Measurements from ENCODE around the gene PROSER2.

PROSER2 gene

DNA sequence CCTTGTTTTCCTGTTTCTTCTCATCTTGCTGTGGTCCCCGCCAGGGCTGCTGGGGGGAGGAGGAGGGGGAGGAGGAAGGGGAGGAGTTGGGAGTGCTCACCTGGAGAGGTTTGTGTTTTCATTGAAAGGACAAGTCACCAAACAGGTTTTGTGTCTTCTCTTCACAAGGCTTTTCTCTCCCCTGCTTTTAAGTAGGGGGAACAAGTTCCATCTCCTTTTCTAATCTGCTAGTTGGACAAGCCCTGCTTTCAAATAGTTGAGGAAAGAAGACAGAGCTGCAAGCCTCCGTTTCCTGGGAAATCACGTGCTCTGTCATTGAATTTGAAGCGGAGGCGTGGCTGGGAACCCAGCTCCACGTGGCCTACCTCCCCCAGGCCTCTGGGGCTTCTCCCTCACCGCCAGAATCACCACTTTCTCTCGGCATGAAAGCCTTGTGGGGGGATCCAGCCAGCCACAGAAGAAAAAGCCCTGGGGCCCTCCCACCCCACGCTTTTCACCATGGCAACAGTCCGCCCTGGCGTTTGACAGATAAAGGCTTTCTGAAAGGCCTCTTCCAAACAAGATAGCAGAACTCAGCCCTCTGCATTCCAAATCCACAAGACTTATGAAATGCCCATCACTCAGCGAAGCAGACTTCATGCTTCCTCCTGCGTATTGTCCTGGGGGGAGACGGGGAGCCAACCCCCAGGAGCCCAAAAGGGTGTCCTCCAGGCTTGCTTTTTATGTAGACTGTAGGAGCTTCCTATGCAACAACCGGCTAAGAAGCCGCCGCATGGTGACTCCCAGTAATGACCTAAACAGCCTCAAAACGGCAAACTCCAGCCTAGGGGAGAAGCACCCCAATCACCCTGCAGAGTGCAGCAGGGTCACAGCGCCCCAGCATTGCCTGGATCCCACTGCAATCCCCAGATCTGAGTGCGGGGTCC is 51.7 kb downstream of the PROSER2 start:
- H3K27me3 Mint-ChIP-seq (ENCODE audit: low read depth): peaks cover 31% of the 10 kb centered on the region
- H3K36me3 Mint-ChIP-seq (ENCODE audit: low read depth): no peaks in the 10 kb centered on the region
- no peak overlapping the region for H3K4me3 Mint-ChIP-seq
- peak; percentile 20 for DNase-seq (ENCODE audit: low spot score)
- no peaks in the 10 kb centered on the region for H3K9me3 Mint-ChIP-seq
- H3K4me1 Mint-ChIP-seq (ENCODE audit: low read depth): peaks cover 10% of the 10 kb centered on the region
- H3K27ac Mint-ChIP-seq: no peak overlapping the region

DNA sequence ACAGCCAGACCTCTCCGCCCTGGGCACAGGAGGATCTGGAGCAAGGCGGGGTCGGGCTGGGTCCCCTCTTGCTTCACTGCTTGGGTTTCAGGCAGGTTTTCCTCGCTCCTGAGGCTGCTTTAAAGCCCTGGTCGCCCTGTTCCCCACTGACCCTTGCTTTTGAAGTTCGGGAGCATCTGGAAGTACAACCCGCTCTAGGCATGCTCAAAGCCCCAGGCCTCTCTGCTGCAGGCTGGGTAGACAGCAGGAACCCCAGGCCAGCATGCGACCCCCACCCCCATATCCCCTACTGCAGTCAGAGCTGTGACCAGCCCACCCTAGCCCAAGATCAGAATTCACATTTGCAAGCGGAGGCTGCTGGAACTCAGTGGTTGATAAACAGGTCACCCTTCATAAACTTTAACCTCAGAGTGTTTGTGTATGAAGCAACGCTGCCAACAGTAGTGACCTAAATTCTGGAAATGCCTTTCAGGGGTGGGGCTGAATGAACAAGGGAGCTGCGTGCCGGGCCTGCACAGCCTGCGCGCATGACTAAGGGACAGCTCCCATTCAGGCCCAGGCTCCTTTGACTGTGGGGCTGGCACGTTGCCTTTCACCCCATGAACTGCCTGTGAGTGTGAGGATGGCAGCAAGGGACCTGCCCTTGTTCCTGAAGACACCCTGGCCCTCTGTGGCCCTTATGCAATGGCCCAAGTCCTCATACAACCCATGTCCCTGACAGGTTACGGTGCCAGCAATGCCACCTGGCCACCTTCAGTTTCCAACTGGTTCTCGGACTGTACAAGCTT is 52.5 kb downstream of the PROSER2 start:
- DNase-seq (ENCODE audit: low spot score): no peak
- peaks cover 30% of the 10 kb centered on the region for H3K27me3 Mint-ChIP-seq (ENCODE audit: low read depth)
- H3K4me3 Mint-ChIP-seq: no peak overlapping the region
- H3K27ac Mint-ChIP-seq: no peak overlapping the region
- no peaks in the 10 kb centered on the region for H3K9me3 Mint-ChIP-seq
- no peaks in the 10 kb centered on the region for H3K36me3 Mint-ChIP-seq (ENCODE audit: low read depth)
- H3K4me1 Mint-ChIP-seq (ENCODE audit: low read depth): peaks cover 10% of the 10 kb centered on the region

- H3K27ac Mint-ChIP-seq: no peak overlapping the region
- H3K36me3 Mint-ChIP-seq (ENCODE audit: low read depth): no peaks in the 10 kb centered on the region
- H3K9me3 Mint-ChIP-seq: no peaks in the 10 kb centered on the region
- H3K4me3 Mint-ChIP-seq: no peak overlapping the region
- H3K4me1 Mint-ChIP-seq (ENCODE audit: low read depth): peaks cover 8% of the 10 kb centered on the region
- H3K27me3 Mint-ChIP-seq (ENCODE audit: low read depth): peaks cover 25% of the 10 kb centered on the region
- no peak for DNase-seq (ENCODE audit: low spot score)
These were observed 53.2 kb downstream of the PROSER2 start for GRCh38 chr10:11876324-11876723.

DNA sequence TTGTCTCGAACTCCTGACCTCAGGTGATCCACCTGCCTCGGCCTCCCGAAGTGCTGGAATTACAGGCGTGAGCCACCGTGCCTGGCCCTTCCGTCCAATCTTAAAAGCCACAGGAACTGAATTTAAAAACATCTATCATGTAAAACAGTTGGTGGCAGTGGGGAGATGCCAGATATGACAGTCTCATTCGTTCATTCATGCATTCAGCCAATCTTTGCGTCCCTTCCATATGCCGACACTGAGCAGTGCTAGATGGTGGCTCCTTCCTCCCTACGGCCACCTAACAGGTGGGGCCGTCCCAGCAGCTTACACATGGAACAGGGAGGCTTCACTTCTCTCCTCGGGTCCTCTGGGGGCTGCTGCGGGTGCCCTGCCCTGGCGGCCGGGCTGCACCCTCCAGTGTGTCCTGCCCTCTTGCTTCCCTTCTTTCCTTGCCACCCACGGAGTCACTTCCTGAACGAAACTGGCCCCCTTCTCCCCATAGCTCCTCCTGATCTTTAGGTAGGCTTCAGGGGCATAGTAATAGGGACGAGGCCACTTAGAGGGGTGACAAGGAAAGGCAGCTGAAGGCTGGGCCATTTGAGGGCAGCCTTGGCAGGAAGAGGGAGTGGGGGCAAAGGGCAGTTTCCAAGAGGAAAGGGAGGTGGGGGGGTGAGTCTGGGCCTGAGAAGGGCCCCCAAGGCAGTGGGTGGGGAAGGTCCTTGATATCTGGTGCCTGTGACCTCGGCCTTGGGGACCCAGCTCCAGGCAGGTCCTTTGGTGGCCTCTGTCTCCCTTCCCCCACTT is 53.8 kb downstream of the PROSER2 start:
- no peak overlapping the region for H3K4me3 Mint-ChIP-seq
- H3K4me1 Mint-ChIP-seq (ENCODE audit: low read depth): peaks cover 5% of the 10 kb centered on the region
- no peak for DNase-seq (ENCODE audit: low spot score)
- peaks cover 19% of the 10 kb centered on the region for H3K27me3 Mint-ChIP-seq (ENCODE audit: low read depth)
- no peaks in the 10 kb centered on the region for H3K36me3 Mint-ChIP-seq (ENCODE audit: low read depth)
- H3K9me3 Mint-ChIP-seq: no peaks in the 10 kb centered on the region
- H3K27ac Mint-ChIP-seq: no peak overlapping the region

GRCh38 chr10:11877591-11877905 is 54.4 kb downstream of the PROSER2 start:
- no peak overlapping the region for H3K4me3 Mint-ChIP-seq
- no peaks in the 10 kb centered on the region for H3K36me3 Mint-ChIP-seq (ENCODE audit: low read depth)
- no peak overlapping the region for H3K27ac Mint-ChIP-seq
- no peaks in the 10 kb centered on the region for H3K9me3 Mint-ChIP-seq
- peaks cover 16% of the 10 kb centered on the region for H3K27me3 Mint-ChIP-seq (ENCODE audit: low read depth)
- H3K4me1 Mint-ChIP-seq (ENCODE audit: low read depth): peaks cover 9% of the 10 kb centered on the region
- no peak for DNase-seq (ENCODE audit: low spot score)

GRCh38 chr10:11878776-11879175 is 55.6 kb downstream of the PROSER2 start:
- no peaks in the 10 kb centered on the region for H3K36me3 Mint-ChIP-seq (ENCODE audit: low read depth)
- H3K4me3 Mint-ChIP-seq: no peak overlapping the region
- peaks cover 16% of the 10 kb centered on the region for H3K4me1 Mint-ChIP-seq (ENCODE audit: low read depth)
- no peak for DNase-seq (ENCODE audit: low spot score)
- H3K27ac Mint-ChIP-seq: no peak overlapping the region
- peaks cover 6% of the 10 kb centered on the region for H3K27me3 Mint-ChIP-seq (ENCODE audit: low read depth)
- no peaks in the 10 kb centered on the region for H3K9me3 Mint-ChIP-seq

- Mint-ChIP-seq H3K4me1 (ENCODE audit: low read depth) (peaks cover 16% of the 10 kb centered on the region), H3K27me3 (ENCODE audit: low read depth) (peaks cover 6% of the 10 kb centered on the region), H3K27ac (no peak overlapping the region), H3K4me3 (no peak overlapping the region), H3K36me3 (ENCODE audit: low read depth) (no peaks in the 10 kb centered on the region), H3K9me3 (no peaks in the 10 kb centered on the region)
- no peak for DNase-seq (ENCODE audit: low spot score)
These were observed 56.4 kb downstream of the PROSER2 start for GRCh38 chr10:11879387-11880094.

DNA sequence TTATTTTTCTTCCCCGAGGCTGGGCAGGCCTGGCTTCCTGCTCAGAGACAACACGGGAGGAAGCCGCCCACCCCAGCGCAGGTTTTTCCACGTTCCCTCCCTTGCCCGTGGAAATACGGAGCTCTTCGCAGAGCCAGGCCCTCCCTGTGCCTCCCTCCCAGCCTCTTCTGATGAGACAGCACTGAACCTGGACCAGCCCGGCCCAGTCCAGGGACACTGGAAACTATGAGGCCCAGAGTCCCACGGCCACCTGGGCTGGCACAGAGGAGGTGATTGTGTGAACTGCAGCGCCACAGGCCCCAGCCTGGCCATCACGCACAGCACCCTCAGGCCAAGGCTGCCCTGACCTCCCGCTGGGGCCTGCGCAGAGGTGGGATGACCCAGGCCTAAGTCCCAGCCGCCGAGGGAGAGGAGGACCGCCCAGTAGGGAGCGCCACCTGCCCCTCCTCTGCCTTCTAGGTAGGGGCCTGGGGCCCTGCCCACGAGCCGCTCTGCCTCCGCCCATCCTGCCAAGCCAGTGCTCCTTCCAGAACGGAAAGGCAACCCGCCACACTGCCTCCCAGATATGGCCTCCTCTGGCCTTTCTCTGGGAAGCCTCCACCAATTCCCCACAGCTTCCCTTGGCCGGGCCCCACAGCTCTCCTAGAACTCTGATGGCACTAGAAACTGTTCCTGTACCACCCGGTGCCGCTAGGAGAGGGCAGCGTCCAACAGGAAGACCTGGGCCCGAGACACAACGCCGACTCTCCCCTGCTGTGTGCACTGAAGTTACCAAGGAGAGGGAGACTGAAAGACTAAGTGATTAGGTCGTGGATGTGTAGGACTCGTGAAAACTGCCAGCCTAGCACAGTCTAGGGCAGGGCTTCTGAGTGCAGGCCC is 57.2 kb downstream of the PROSER2 start:
- no peak for DNase-seq (ENCODE audit: low spot score)
- no peaks in the 10 kb centered on the region for H3K36me3 Mint-ChIP-seq (ENCODE audit: low read depth)
- H3K9me3 Mint-ChIP-seq: no peaks in the 10 kb centered on the region
- H3K4me3 Mint-ChIP-seq: no peak overlapping the region
- no peak overlapping the region for H3K27ac Mint-ChIP-seq
- peaks cover 6% of the 10 kb centered on the region for H3K27me3 Mint-ChIP-seq (ENCODE audit: low read depth)
- peaks cover 13% of the 10 kb centered on the region for H3K4me1 Mint-ChIP-seq (ENCODE audit: low read depth)

- Mint-ChIP-seq H3K27ac (no peak overlapping the region), H3K9me3 (no peaks in the 10 kb centered on the region), H3K36me3 (ENCODE audit: low read depth) (no peaks in the 10 kb centered on the region), H3K4me3 (no peak overlapping the region), H3K27me3 (ENCODE audit: low read depth) (peaks cover 6% of the 10 kb centered on the region), H3K4me1 (ENCODE audit: low read depth) (peaks cover 13% of the 10 kb centered on the region)
- DNase-seq (ENCODE audit: low spot score): no peak
These were observed 57.9 kb downstream of the PROSER2 start for GRCh38 chr10:11881030-11881476.

DNA sequence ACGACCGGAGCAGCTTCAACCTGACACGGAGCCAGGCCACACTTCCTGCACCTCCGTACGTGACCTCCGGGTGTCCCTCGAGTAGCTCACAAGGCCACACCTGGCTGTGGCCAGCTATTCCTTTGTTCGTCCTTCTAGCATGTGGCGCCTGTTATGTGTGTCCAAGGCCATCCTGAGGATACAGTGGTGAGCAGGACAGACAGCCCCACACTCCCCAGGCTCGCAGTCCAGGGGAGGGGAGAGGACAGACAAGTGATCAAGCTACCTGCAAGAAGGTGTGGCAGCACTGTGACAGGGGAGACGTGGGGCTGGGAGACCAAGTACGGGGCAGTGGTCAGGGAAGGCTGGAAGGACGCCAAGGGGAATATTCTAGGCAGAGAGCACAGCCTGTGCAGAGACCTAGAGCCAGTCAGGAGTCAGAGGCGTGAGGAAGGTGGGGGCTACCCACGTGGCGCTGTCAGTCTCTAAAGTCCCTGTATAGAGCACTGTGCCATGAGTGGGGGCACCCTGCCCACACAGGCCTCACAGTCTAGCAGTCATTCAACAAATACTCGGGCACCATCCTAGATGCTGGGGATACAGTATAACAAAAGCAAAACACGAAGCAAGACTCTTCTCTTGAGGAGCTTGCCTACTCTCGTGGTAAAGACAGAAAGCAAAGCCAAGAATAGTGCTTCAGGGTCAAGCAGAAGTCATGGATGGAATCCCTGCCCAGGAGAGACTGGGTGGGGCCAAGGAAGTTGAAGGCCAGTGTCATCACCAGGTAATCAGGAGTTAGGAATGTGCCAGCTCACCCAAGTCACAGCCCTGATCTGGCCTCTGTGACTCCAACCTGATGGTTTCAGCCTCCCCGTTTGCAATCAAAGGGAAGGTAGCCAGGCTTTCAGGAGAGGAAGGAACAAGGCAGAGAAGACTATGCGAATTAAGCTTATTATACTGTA is 58.6 kb downstream of the PROSER2 start:
- no peaks in the 10 kb centered on the region for H3K36me3 Mint-ChIP-seq (ENCODE audit: low read depth)
- DNase-seq (ENCODE audit: low spot score): no peak
- H3K4me1 Mint-ChIP-seq (ENCODE audit: low read depth): peaks cover 13% of the 10 kb centered on the region
- H3K9me3 Mint-ChIP-seq: no peaks in the 10 kb centered on the region
- no peak overlapping the region for H3K4me3 Mint-ChIP-seq
- H3K27ac Mint-ChIP-seq: no peak overlapping the region
- H3K27me3 Mint-ChIP-seq (ENCODE audit: low read depth): peaks cover under 1% of the 10 kb centered on the region

GRCh38 chr10:11882646-11883375 is 59.7 kb downstream of the PROSER2 start:
- no peak for DNase-seq (ENCODE audit: low spot score)
- H3K9me3 Mint-ChIP-seq: no peaks in the 10 kb centered on the region
- H3K4me3 Mint-ChIP-seq: no peak overlapping the region
- no peaks in the 10 kb centered on the region for H3K27me3 Mint-ChIP-seq (ENCODE audit: low read depth)
- no peaks in the 10 kb centered on the region for H3K36me3 Mint-ChIP-seq (ENCODE audit: low read depth)
- peaks cover 13% of the 10 kb centered on the region for H3K4me1 Mint-ChIP-seq (ENCODE audit: low read depth)
- H3K27ac Mint-ChIP-seq: no peak overlapping the region
